ENCODE measurements around the gene BRIX1.
"Not testable (repeated sequence)": the region's sequence is repeated elsewhere in the genome, so short reads cannot be mapped to it uniquely, and the experiment has no call there.

BRIX1 gene

GRCh38 chr5:34916518-34916917 lies 1.0 kb downstream of the BRIX1 start:
- no peak for DNase-seq

GRCh38 chr5:34918025-34918424 lies 2.5 kb downstream of the BRIX1 start:
- no peak for DNase-seq

GRCh38 chr5:34919077-34919476 lies 3.6 kb downstream of the BRIX1 start:
- no peak for DNase-seq

GRCh38 chr5:34923256-34923655 lies 7.7 kb downstream of the BRIX1 start:
- DNase-seq = not testable (repeated sequence)

GRCh38 chr5:34923694-34924461 lies 8.4 kb downstream of the BRIX1 start:
- DNase-seq = peak; percentile 47

- DNase-seq = no peak
These were observed 8.9 kb downstream of the BRIX1 start for GRCh38 chr5:34924462-34924765.

GRCh38 chr5:34926318-34926888 lies 10.9 kb downstream of the BRIX1 start:
- no peak for DNase-seq

- no peak for DNase-seq
These were observed 12.3 kb downstream of the BRIX1 start for GRCh38 chr5:34927785-34928184.

GRCh38 chr5:34928267-34928666 lies 12.8 kb downstream of the BRIX1 start:
- DNase-seq = no peak

GRCh38 chr5:34929134-34929719 lies 13.7 kb downstream of the BRIX1 start, which contains the start of gene DNAJC21:
Gene DNAJC21, plus strand, starts transcription at chr5:34929559. Its CDS starts 261 bp downstream, at chr5:34929820.
- peak; percentile 76 for DNase-seq

GRCh38 chr5:34929720-34930461 lies 14.4 kb downstream of the BRIX1 start:
- DNase-seq = peak; percentile 25

GRCh38 chr5:34930462-34930844 lies 14.9 kb downstream of the BRIX1 start:
- DNase-seq = no peak

GRCh38 chr5:34930870-34931269 lies 15.4 kb downstream of the BRIX1 start:
- no peak for DNase-seq

- DNase-seq = no peak
These were observed 17.4 kb downstream of the BRIX1 start for GRCh38 chr5:34932947-34933346.

GRCh38 chr5:34941936-34942335 lies 26.4 kb downstream of the BRIX1 start:
- DNase-seq = no peak

GRCh38 chr5:34944044-34944443 lies 28.5 kb downstream of the BRIX1 start:
- no peak for DNase-seq

GRCh38 chr5:34944460-34945047 lies 29.0 kb downstream of the BRIX1 start:
- DNase-seq = no peak

- DNase-seq = no peak
These were observed 41.8 kb downstream of the BRIX1 start for GRCh38 chr5:34957321-34957720.

- DNase-seq = no peak
These were observed 42.6 kb downstream of the BRIX1 start for GRCh38 chr5:34957857-34958690.

GRCh38 chr5:34959323-34959722 lies 43.8 kb downstream of the BRIX1 start:
- DNase-seq = no peak

- no peak for DNase-seq
These were observed 52.0 kb downstream of the BRIX1 start for GRCh38 chr5:34967540-34967939.

GRCh38 chr5:34968258-34968657 lies 52.7 kb downstream of the BRIX1 start:
- no peak for DNase-seq
